Tibial nerve (tissue), 4 donors: Measurements from ENCODE around the gene PSMD13.

Source experiments
- CTCF ChIP-seq, 5 experiments: fragments of 200-600 bp in 3 of 5; fragments of 450-650 bp in 2 of 5; sonication (generic) in 3 of 5; IDR thresholded peaks; one replicate each; pipeline ENCODE4 v1.5.1; 2016 to 2019; ENCODE audit warnings: antibody characterized with exemption in 5 of 5, mild to moderate bottlenecking in 3 of 5, moderate library complexity in 2 of 5
- EP300 ChIP-seq, 2 donors: sonication (generic); formaldehyde crosslinking; IDR thresholded peaks; one replicate each; pipeline ENCODE4 v1.6.1; 2017; ENCODE audit warnings: antibody characterized with exemption in 2 of 2, mild to moderate bottlenecking in 1 of 2
- POLR2A ChIP-seq, 2 donors: fragments of 450-650 bp; IDR thresholded peaks; one replicate each; pipeline ENCODE4 v1.6.1; 2017; ENCODE audit warnings: antibody characterized with exemption in 2 of 2, mild to moderate bottlenecking in 2 of 2, moderate library complexity in 2 of 2

DNA sequence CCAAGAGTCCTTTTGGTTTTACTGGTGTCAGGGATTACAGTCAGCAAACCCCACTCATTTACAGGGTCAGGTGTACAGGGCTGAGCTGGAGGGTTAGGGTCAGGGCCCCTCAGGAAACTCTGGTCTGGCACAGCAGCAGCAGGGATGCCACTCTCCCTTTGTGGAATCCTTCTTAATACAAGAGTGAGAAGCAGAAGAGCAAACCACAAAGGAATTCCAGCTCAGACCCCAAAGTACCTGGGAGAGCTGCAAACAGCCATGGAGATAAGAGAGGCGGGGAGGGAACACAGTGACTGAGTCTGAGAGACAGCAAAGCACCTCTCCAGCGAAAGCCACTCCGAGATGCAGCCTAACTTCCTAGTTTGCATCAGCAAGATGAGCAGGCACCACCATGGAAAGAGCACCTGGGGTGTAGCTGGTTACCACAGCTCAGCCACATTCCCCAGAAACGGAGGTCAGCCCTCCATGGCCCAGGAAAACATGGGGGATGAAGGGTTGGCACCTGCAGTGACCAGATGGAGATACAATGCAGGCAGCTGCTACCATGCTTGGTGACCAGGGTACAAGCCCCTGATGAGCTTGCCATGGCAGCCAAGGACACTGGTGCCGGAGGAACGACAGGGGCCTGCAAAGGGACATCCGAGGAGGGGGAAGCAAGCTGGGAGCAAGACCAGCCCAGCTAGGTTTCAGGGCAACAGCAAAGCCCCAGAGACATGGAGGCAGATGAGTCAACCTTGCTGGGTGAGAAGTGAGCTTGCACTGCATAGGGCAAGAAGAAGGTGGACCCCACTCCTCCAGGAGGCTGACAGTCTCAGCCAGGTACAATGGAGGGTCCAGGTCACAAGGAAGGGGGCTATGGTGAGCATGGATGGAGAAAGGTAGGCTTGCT lies 33.5 kb upstream of the PSMD13 start:
- TF ChIP-seq CTCF (IDR thresholded peaks at IDR 0.05): no peak
- no peak for TF ChIP-seq POLR2A (IDR thresholded peaks at IDR 0.05)
- TF ChIP-seq EP300 (IDR thresholded peaks at IDR 0.05): no peak
